ENCODE results near the gene CHCHD6. TPM values are rescaled to one million over a fixed set of nuclear protein-coding genes. Genes with fewer than 3 reads are reported as not detected.
A peak's percentile ranks its signal among the peaks of the same experiment; 100 is the strongest.

The CHCHD6 gene
- total and polyA plus RNA-seq, 2 donors = 10.5 to 14.2 TPM

- H3K4me1 ChIP-seq (ENCODE audit: control insufficient read depth in 2 of 2, insufficient read depth in 2 of 2, low read length in 2 of 2) = peaks cover 0 to 6% of the 10 kb centered on the region in 2 donors
- DNase-seq (ENCODE audit: low read depth in 6 of 9, low spot score in 9 of 9) = no peak
- H3K36me3 ChIP-seq (ENCODE audit: control insufficient read depth in 2 of 2, insufficient read depth in 2 of 2, low read length in 1 of 2) = peaks cover 4 to 8% of the 10 kb centered on the region in 2 donors
- no peaks in the 10 kb centered on the region for H3K27me3 ChIP-seq (ENCODE audit: control insufficient read depth in 2 of 2, insufficient read depth in 1 of 2, low read length in 1 of 2)
- no peaks in the 10 kb centered on the region for H3K9me3 ChIP-seq (ENCODE audit: control insufficient read depth in 2 of 2, insufficient read depth in 1 of 2, low read length in 1 of 2)
- WGBS = 96% methylated on average over 8 of the region's 8 CpGs
- H3K4me3 ChIP-seq (ENCODE audit: low read length in 2 of 2) = no peak overlapping the region
- no peak overlapping the region for H3K27ac ChIP-seq (ENCODE audit: low read depth in 1 of 2, low read length in 1 of 2)
Observed at GRCh38 chr3:126992776-126993175, 288.7 kb downstream of the CHCHD6 start.

GRCh38 chr3:126993436-126993835, 289.4 kb downstream of the CHCHD6 start:
- H3K9me3 ChIP-seq (ENCODE audit: control insufficient read depth in 2 of 2, insufficient read depth in 1 of 2, low read length in 1 of 2) = no peaks in the 10 kb centered on the region
- H3K36me3 ChIP-seq (ENCODE audit: control insufficient read depth in 2 of 2, insufficient read depth in 2 of 2, low read length in 1 of 2) = peaks cover 4 to 8% of the 10 kb centered on the region in 2 donors
- no peak overlapping the region for H3K27ac ChIP-seq (ENCODE audit: low read depth in 1 of 2, low read length in 1 of 2)
- no peak for DNase-seq (ENCODE audit: low read depth in 6 of 9, low spot score in 9 of 9)
- 98% methylated on average over 9 of the region's 9 CpGs for WGBS
- no peak overlapping the region for H3K4me3 ChIP-seq (ENCODE audit: low read length in 2 of 2)
- no peaks in the 10 kb centered on the region for H3K27me3 ChIP-seq (ENCODE audit: control insufficient read depth in 2 of 2, insufficient read depth in 1 of 2, low read length in 1 of 2)
- H3K4me1 ChIP-seq (ENCODE audit: control insufficient read depth in 2 of 2, insufficient read depth in 2 of 2, low read length in 2 of 2) = peaks cover 0 to 13% of the 10 kb centered on the region in 2 donors

GRCh38 chr3:126994661-126995245, 290.7 kb downstream of the CHCHD6 start:
- Histone ChIP-seq H3K4me1 (ENCODE audit: control insufficient read depth in 2 of 2, insufficient read depth in 2 of 2, low read length in 2 of 2) (peaks cover 0 to 20% of the 10 kb centered on the region in 2 donors), H3K27me3 (ENCODE audit: control insufficient read depth in 2 of 2, insufficient read depth in 1 of 2, low read length in 1 of 2) (no peaks in the 10 kb centered on the region), H3K27ac (ENCODE audit: low read depth in 1 of 2, low read length in 1 of 2) (no peak overlapping the region), H3K9me3 (ENCODE audit: control insufficient read depth in 2 of 2, insufficient read depth in 1 of 2, low read length in 1 of 2) (no peaks in the 10 kb centered on the region), H3K4me3 (ENCODE audit: low read length in 2 of 2) (no peak overlapping the region), H3K36me3 (ENCODE audit: control insufficient read depth in 2 of 2, insufficient read depth in 2 of 2, low read length in 1 of 2) (peaks cover 0 to 8% of the 10 kb centered on the region in 2 donors)
- no peak for DNase-seq (ENCODE audit: low read depth in 6 of 9, low spot score in 9 of 9)
- 90% methylated on average over 10 of the region's 10 CpGs for WGBS

- DNase-seq (ENCODE audit: low read depth in 6 of 9, low spot score in 9 of 9) = no peak
- H3K4me1 ChIP-seq (ENCODE audit: control insufficient read depth in 2 of 2, insufficient read depth in 2 of 2, low read length in 2 of 2) = peaks cover 0 to 20% of the 10 kb centered on the region in 2 donors
- no peaks in the 10 kb centered on the region for H3K9me3 ChIP-seq (ENCODE audit: control insufficient read depth in 2 of 2, insufficient read depth in 1 of 2, low read length in 1 of 2)
Observed at GRCh38 chr3:126995254-126995780, 291.3 kb downstream of the CHCHD6 start.

GRCh38 chr3:126995926-126996512, 292.0 kb downstream of the CHCHD6 start:
- Histone ChIP-seq H3K9me3 (ENCODE audit: control insufficient read depth in 2 of 2, insufficient read depth in 1 of 2, low read length in 1 of 2) (no peaks in the 10 kb centered on the region), H3K4me1 (ENCODE audit: control insufficient read depth in 2 of 2, insufficient read depth in 2 of 2, low read length in 2 of 2) (peaks cover 0 to 20% of the 10 kb centered on the region in 2 donors), H3K27ac (ENCODE audit: low read depth in 1 of 2, low read length in 1 of 2) (no peak overlapping the region), H3K36me3 (ENCODE audit: control insufficient read depth in 2 of 2, insufficient read depth in 2 of 2, low read length in 1 of 2) (peaks cover 0 to 8% of the 10 kb centered on the region in 2 donors), H3K4me3 (ENCODE audit: low read length in 2 of 2) (no peak overlapping the region), H3K27me3 (ENCODE audit: control insufficient read depth in 2 of 2, insufficient read depth in 1 of 2, low read length in 1 of 2) (no peaks in the 10 kb centered on the region)
- no peak for DNase-seq (ENCODE audit: low read depth in 6 of 9, low spot score in 9 of 9)
- WGBS = 97% methylated on average over 11 of the region's 11 CpGs

More at GRCh38 chr3:126995254-126995780, 291.3 kb downstream of the CHCHD6 start:
- 91% methylated on average over 12 of the region's 12 CpGs for WGBS
- Histone ChIP-seq H3K4me3 (ENCODE audit: low read length in 2 of 2) (no peak overlapping the region), H3K27me3 (ENCODE audit: control insufficient read depth in 2 of 2, insufficient read depth in 1 of 2, low read length in 1 of 2) (no peaks in the 10 kb centered on the region), H3K36me3 (ENCODE audit: control insufficient read depth in 2 of 2, insufficient read depth in 2 of 2, low read length in 1 of 2) (peaks cover 0 to 8% of the 10 kb centered on the region in 2 donors), H3K27ac (ENCODE audit: low read depth in 1 of 2, low read length in 1 of 2) (no peak overlapping the region)

GRCh38 chr3:126996905-126997304, 292.9 kb downstream of the CHCHD6 start:
- no peak overlapping the region for H3K27ac ChIP-seq (ENCODE audit: low read depth in 1 of 2, low read length in 1 of 2)
- peaks cover 0 to 5% of the 10 kb centered on the region in 2 donors for H3K36me3 ChIP-seq (ENCODE audit: control insufficient read depth in 2 of 2, insufficient read depth in 2 of 2, low read length in 1 of 2)
- no peaks in the 10 kb centered on the region for H3K27me3 ChIP-seq (ENCODE audit: control insufficient read depth in 2 of 2, insufficient read depth in 1 of 2, low read length in 1 of 2)
- H3K4me3 ChIP-seq (ENCODE audit: low read length in 2 of 2) = no peak overlapping the region
- WGBS = 97% methylated on average over 7 of the region's 7 CpGs
- H3K9me3 ChIP-seq (ENCODE audit: control insufficient read depth in 2 of 2, insufficient read depth in 1 of 2, low read length in 1 of 2) = peaks cover 0 to 3% of the 10 kb centered on the region in 2 donors
- no peak for DNase-seq (ENCODE audit: low read depth in 6 of 9, low spot score in 9 of 9)
- H3K4me1 ChIP-seq (ENCODE audit: control insufficient read depth in 2 of 2, insufficient read depth in 2 of 2, low read length in 2 of 2) = peaks cover 0 to 27% of the 10 kb centered on the region in 2 donors

- H3K27ac ChIP-seq (ENCODE audit: low read depth in 1 of 2, low read length in 1 of 2) = no peak overlapping the region
- DNase-seq (ENCODE audit: low read depth in 6 of 9, low spot score in 9 of 9) = no peak
- 95% methylated on average over 19 of the region's 19 CpGs for WGBS
- peaks cover 0 to 5% of the 10 kb centered on the region in 2 donors for H3K36me3 ChIP-seq (ENCODE audit: control insufficient read depth in 2 of 2, insufficient read depth in 2 of 2, low read length in 1 of 2)
- H3K4me3 ChIP-seq (ENCODE audit: low read length in 2 of 2) = no peak overlapping the region
- H3K27me3 ChIP-seq (ENCODE audit: control insufficient read depth in 2 of 2, insufficient read depth in 1 of 2, low read length in 1 of 2) = no peaks in the 10 kb centered on the region
- peaks cover 0 to 33% of the 10 kb centered on the region in 2 donors for H3K4me1 ChIP-seq (ENCODE audit: control insufficient read depth in 2 of 2, insufficient read depth in 2 of 2, low read length in 2 of 2)
- H3K9me3 ChIP-seq (ENCODE audit: control insufficient read depth in 2 of 2, insufficient read depth in 1 of 2, low read length in 1 of 2) = peaks cover 0 to 4% of the 10 kb centered on the region in 2 donors
Observed at GRCh38 chr3:126997455-126998038, 293.5 kb downstream of the CHCHD6 start.

- DNase-seq (ENCODE audit: low read depth in 6 of 9, low spot score in 9 of 9) = peak in 1 of 9 donors; percentile 17
- Histone ChIP-seq H3K4me1 (ENCODE audit: control insufficient read depth in 2 of 2, insufficient read depth in 2 of 2, low read length in 2 of 2) (peaks cover 0 to 37% of the 10 kb centered on the region in 2 donors), H3K27ac (ENCODE audit: low read depth in 1 of 2, low read length in 1 of 2) (no peak overlapping the region), H3K4me3 (ENCODE audit: low read length in 2 of 2) (no peak overlapping the region), H3K27me3 (ENCODE audit: control insufficient read depth in 2 of 2, insufficient read depth in 1 of 2, low read length in 1 of 2) (no peaks in the 10 kb centered on the region), H3K9me3 (ENCODE audit: control insufficient read depth in 2 of 2, insufficient read depth in 1 of 2, low read length in 1 of 2) (peaks cover 0 to 4% of the 10 kb centered on the region in 2 donors), H3K36me3 (ENCODE audit: control insufficient read depth in 2 of 2, insufficient read depth in 2 of 2, low read length in 1 of 2) (peaks cover under 1 to 5% of the 10 kb centered on the region in 2 donors)
- 79% methylated on average over 4 of the region's 4 CpGs for WGBS
Observed at GRCh38 chr3:126998320-126998719, 294.3 kb downstream of the CHCHD6 start.

GRCh38 chr3:126998728-126999127, 294.7 kb downstream of the CHCHD6 start:
- Histone ChIP-seq H3K4me3 (ENCODE audit: low read length in 2 of 2) (no peak overlapping the region), H3K4me1 (ENCODE audit: control insufficient read depth in 2 of 2, insufficient read depth in 2 of 2, low read length in 2 of 2) (peaks cover 0 to 41% of the 10 kb centered on the region in 2 donors), H3K27me3 (ENCODE audit: control insufficient read depth in 2 of 2, insufficient read depth in 1 of 2, low read length in 1 of 2) (no peaks in the 10 kb centered on the region), H3K9me3 (ENCODE audit: control insufficient read depth in 2 of 2, insufficient read depth in 1 of 2, low read length in 1 of 2) (peaks cover 0 to 4% of the 10 kb centered on the region in 2 donors), H3K36me3 (ENCODE audit: control insufficient read depth in 2 of 2, insufficient read depth in 2 of 2, low read length in 1 of 2) (peaks cover 5% of the 10 kb centered on the region in 2 donors), H3K27ac (ENCODE audit: low read depth in 1 of 2, low read length in 1 of 2) (no peak overlapping the region)
- 80% methylated on average over 3 of the region's 3 CpGs for WGBS
- no peak for DNase-seq (ENCODE audit: low read depth in 6 of 9, low spot score in 9 of 9)
